WTC11 (cell line): Measurements from ENCODE around the gene ZMYND8. TPM values are rescaled to one million over a fixed set of nuclear protein-coding genes. Genes with fewer than 3 reads are reported as not detected.
"Not testable (repeated sequence)": the region's sequence is repeated elsewhere in the genome, so short reads cannot be mapped to it uniquely, and the experiment has no call there.

Experiments
- ATAC-seq: fragments of 200-7000 bp; cut with Tn5 transposase; 2 replicates; pipeline ENCODE4 v1.10.0; 2021; ENCODE audit warnings: mild to moderate bottlenecking, moderate library complexity
- CTCF ChIA-PET: fragments of 300-600 bp; sonication (Branson Sonifier 250); formaldehyde crosslinking; loops from one replicate; lab custom pipeline; 2021; ENCODE audit warnings: antibody characterized with exemption; lab: Charles Lee
- POLR2A ChIA-PET: fragments of 350-600 bp; sonication (Branson Sonifier 250); formaldehyde crosslinking; loops from one replicate; lab custom pipeline; 2021; ENCODE audit warnings: antibody characterized with exemption; lab: Charles Lee
- DNase-seq: peaks from one replicate; pipeline ENCODE4 v3.0.0; 2021; ENCODE audit warnings: low spot score
- H3K27ac Mint-ChIP-seq: 2 replicates; pipeline ENCODE4 v1.8.0; 2021; ENCODE audit warnings: mixed read lengths
- H3K27me3 Mint-ChIP-seq: 2 replicates; pipeline ENCODE4 v1.8.0; 2021; ENCODE audit warnings: low read depth, mild to moderate bottlenecking, moderate library complexity, mixed read lengths
- H3K36me3 Mint-ChIP-seq: 2 replicates; pipeline ENCODE4 v1.8.0; 2021; ENCODE audit warnings: mixed read lengths
- H3K4me1 Mint-ChIP-seq: 2 replicates; pipeline ENCODE4 v1.8.0; 2022; ENCODE audit warnings: mixed read lengths
- H3K4me3 Mint-ChIP-seq: 2 replicates; pipeline ENCODE4 v1.8.0; 2021; ENCODE audit warnings: mild to moderate bottlenecking, moderate library complexity, mixed read lengths
- H3K9me3 Mint-ChIP-seq: 2 replicates; pipeline ENCODE4 v1.8.0; 2021; ENCODE audit warnings: mixed read lengths
- ARID4B ChIP-seq: sonication (generic); formaldehyde crosslinking; IDR thresholded peaks from 2 replicates; pipeline ENCODE4 v1.8.0; 2023; ENCODE audit warnings: missing genetic modification reagents, mild to moderate bottlenecking, borderline replicate concordance
- ATF1 ChIP-seq: sonication (generic); formaldehyde crosslinking; IDR thresholded peaks from 2 replicates; pipeline ENCODE4 v1.8.1; 2023; ENCODE audit warnings: mild to moderate bottlenecking, moderate library complexity, missing genetic modification reagents
- ATF2 ChIP-seq: sonication (generic); formaldehyde crosslinking; IDR thresholded peaks from 2 replicates; pipeline ENCODE4 v1.8.1; 2022; ENCODE audit warnings: low read depth, missing genetic modification reagents, borderline replicate concordance
- CDX4 ChIP-seq: fragments of 250-450 bp; sonication (Bioruptor Pico); IDR thresholded peaks from 2 replicates; pipeline ENCODE4 v1.9.0; 2021; ENCODE audit warnings: moderate library complexity, mild to moderate bottlenecking, inconsistent platforms, borderline replicate concordance
- FOXK1 ChIP-seq: sonication (generic); formaldehyde crosslinking; IDR thresholded peaks from 2 replicates; pipeline ENCODE4 v1.8.0; 2022; ENCODE audit warnings: mild to moderate bottlenecking, moderate library complexity, missing genetic modification reagents
- NFE2L1 ChIP-seq: sonication (generic); formaldehyde crosslinking; IDR thresholded peaks from 2 replicates; pipeline ENCODE4 v1.8.1; 2023; ENCODE audit warnings: missing genetic modification reagents
- PRDM15 ChIP-seq: sonication (generic); formaldehyde crosslinking; IDR thresholded peaks from 2 replicates; pipeline ENCODE4 v1.8.0; 2022; ENCODE audit warnings: missing genetic modification reagents
- RELA ChIP-seq: sonication (generic); formaldehyde crosslinking; IDR thresholded peaks from 2 replicates; pipeline ENCODE4 v1.8.1; 2022; ENCODE audit warnings: missing genetic modification reagents, mild to moderate bottlenecking, borderline replicate concordance
- SMAD3 ChIP-seq: sonication (generic); formaldehyde crosslinking; IDR thresholded peaks from 2 replicates; pipeline ENCODE4 v1.8.0; 2022; ENCODE audit warnings: missing genetic modification reagents, mild to moderate bottlenecking, borderline replicate concordance
- TEAD1 ChIP-seq: sonication (generic); formaldehyde crosslinking; IDR thresholded peaks from 2 replicates; pipeline ENCODE4 v1.8.0; 2022; ENCODE audit warnings: mild to moderate bottlenecking, missing genetic modification reagents
- ZBTB43 ChIP-seq: sonication (generic); formaldehyde crosslinking; IDR thresholded peaks from 2 replicates; pipeline ENCODE4 v1.8.1; 2023; ENCODE audit warnings: mild to moderate bottlenecking, missing genetic modification reagents
- ZNF121 ChIP-seq: sonication (generic); formaldehyde crosslinking; IDR thresholded peaks from 2 replicates; pipeline ENCODE4 v1.8.0; 2023; ENCODE audit warnings: missing genetic modification reagents
- ZSCAN18 ChIP-seq: fragments of 250-450 bp; sonication (Bioruptor Pico); IDR thresholded peaks from 2 replicates; pipeline ENCODE4 v2.1.2; 2022; ENCODE audit warnings: mild to moderate bottlenecking, moderate library complexity
- total RNA-seq: library from RNA; stranded (reverse); gene quantifications from 3 replicates; pipeline ENCODE4 v1.2.3, GENCODE V29; 2021

The ZMYND8 gene
- total RNA-seq, 1 experiment from 2014 or later = 114 TPM

GRCh38 chr20:47389867-47390347 is 33.4 kb upstream of the ZMYND8 start (continued):
- TF ChIP-seq PRDM15 (no peak), ZBTB43 (CRISPR knock-in tag) (no peak), FOXK1 (CRISPR knock-in tag) (no peak), CDX4 (no peak), RELA (CRISPR knock-in tag) (no peak), TEAD1 (no peak), SMAD3 (no peak)

- H3K36me3 Mint-ChIP-seq, POLR2A ChIA-PET, H3K27me3 Mint-ChIP-seq, DNase-seq, H3K27ac Mint-ChIP-seq, ATAC-seq, H3K4me3 Mint-ChIP-seq, CTCF ChIA-PET: not testable (repeated sequence)
- H3K4me1 Mint-ChIP-seq = peaks cover 15% of the 10 kb centered on the region
- TF ChIP-seq ZNF121 (CRISPR knock-in tag) = peak; percentile 64; the same call in 1 of the 2 replicates
- H3K9me3 Mint-ChIP-seq = peaks cover 13% of the 10 kb centered on the region
These were observed 29.5 kb upstream of the ZMYND8 start for GRCh38 chr20:47385968-47386367.

- POLR2A ChIA-PET = interaction anchor here (0.7 to 1.2 kb wide), 4 partner anchors 9 to 1090 kb away, joined by 4 to 9 read pairs (median 5); no protein-coding TSS in a partner anchor
- Mint-ChIP-seq H3K4me3 (no peak overlapping the region), H3K27me3 (no peaks in the 10 kb centered on the region; the same call in 1 of the 2 replicates), H3K36me3 (peaks cover 3% of the 10 kb centered on the region), H3K4me1 (peaks cover 22% of the 10 kb centered on the region), H3K9me3 (peaks cover 4% of the 10 kb centered on the region)
- ATAC-seq = no peak
- DNase-seq = no peak
- CTCF ChIA-PET = interaction anchor here (0.6 to 4.8 kb wide), 38 partner anchors 12 to 970 kb away, joined by 3 to 250 read pairs (median 14); partner anchors contain the start of genes TP53RK and ZMYND8
- TF ChIP-seq ATF1 (CRISPR knock-in tag) = no peak
- TF ChIP-seq ARID4B (CRISPR knock-in tag) = no peak
- TF ChIP-seq ZSCAN18 (CRISPR knock-in tag) = no peak
- no peak for TF ChIP-seq ATF2 (CRISPR knock-in tag)
- TF ChIP-seq NFE2L1 (CRISPR knock-in tag) = no peak
- TF ChIP-seq, all 79 proteins: peak for 0
- no peak overlapping the region for H3K27ac Mint-ChIP-seq
These were observed 26.4 kb upstream of the ZMYND8 start for GRCh38 chr20:47382746-47383415.
